ENCODE measurements around the gene TMEM175.

TMEM175 gene

GRCh38 chr4:947491-947971, 15.3 kb downstream of the TMEM175 start:
- DNase-seq (ENCODE audit: low read depth): no peak

GRCh38 chr4:948101-948935, 16.1 kb downstream of the TMEM175 start:
- DNase-seq (ENCODE audit: low read depth): no peak

- DNase-seq (ENCODE audit: low read depth): no peak
Observed at GRCh38 chr4:948936-949300, 16.7 kb downstream of the TMEM175 start.

GRCh38 chr4:949656-950055, 17.4 kb downstream of the TMEM175 start:
- no peak for DNase-seq (ENCODE audit: low read depth)

- DNase-seq (ENCODE audit: low read depth): no peak
Observed at GRCh38 chr4:950136-951020, 18.1 kb downstream of the TMEM175 start.

GRCh38 chr4:951186-951585, 18.9 kb downstream of the TMEM175 start:
- DNase-seq (ENCODE audit: low read depth): no peak

GRCh38 chr4:951594-952468, 19.6 kb downstream of the TMEM175 start:
- no peak for DNase-seq (ENCODE audit: low read depth)

- no peak for DNase-seq (ENCODE audit: low read depth)
Observed at GRCh38 chr4:952881-953573, 20.8 kb downstream of the TMEM175 start.

- no peak for DNase-seq (ENCODE audit: low read depth)
Observed at GRCh38 chr4:953574-953915, 21.3 kb downstream of the TMEM175 start.

GRCh38 chr4:954211-955020, 22.2 kb downstream of the TMEM175 start:
- no peak for DNase-seq (ENCODE audit: low read depth)

GRCh38 chr4:955161-955921, 23.1 kb downstream of the TMEM175 start:
- no peak for DNase-seq (ENCODE audit: low read depth)

GRCh38 chr4:955931-956381, 23.7 kb downstream of the TMEM175 start:
- no peak for DNase-seq (ENCODE audit: low read depth)

GRCh38 chr4:956531-957230, 24.4 kb downstream of the TMEM175 start:
- DNase-seq (ENCODE audit: low read depth): no peak

GRCh38 chr4:957231-957580, 24.9 kb downstream of the TMEM175 start:
- DNase-seq (ENCODE audit: low read depth): no peak

GRCh38 chr4:957581-958313, 25.5 kb downstream of the TMEM175 start:
- no peak for DNase-seq (ENCODE audit: low read depth)

- no peak for DNase-seq (ENCODE audit: low read depth)
Observed at GRCh38 chr4:958314-958665, 26.0 kb downstream of the TMEM175 start.

- no peak for DNase-seq (ENCODE audit: low read depth)
Observed at GRCh38 chr4:958696-959337, 26.6 kb downstream of the TMEM175 start.

All from stromal cell of bone marrow (primary cell).